ENCODE results near the gene FKBP14. TPM values are rescaled to one million over a fixed set of nuclear protein-coding genes. Genes with fewer than 3 reads are reported as not detected.

The FKBP14 gene
- total RNA-seq, 2 donors from 2014 or later, result 6.1 to 8.5 TPM

DNA sequence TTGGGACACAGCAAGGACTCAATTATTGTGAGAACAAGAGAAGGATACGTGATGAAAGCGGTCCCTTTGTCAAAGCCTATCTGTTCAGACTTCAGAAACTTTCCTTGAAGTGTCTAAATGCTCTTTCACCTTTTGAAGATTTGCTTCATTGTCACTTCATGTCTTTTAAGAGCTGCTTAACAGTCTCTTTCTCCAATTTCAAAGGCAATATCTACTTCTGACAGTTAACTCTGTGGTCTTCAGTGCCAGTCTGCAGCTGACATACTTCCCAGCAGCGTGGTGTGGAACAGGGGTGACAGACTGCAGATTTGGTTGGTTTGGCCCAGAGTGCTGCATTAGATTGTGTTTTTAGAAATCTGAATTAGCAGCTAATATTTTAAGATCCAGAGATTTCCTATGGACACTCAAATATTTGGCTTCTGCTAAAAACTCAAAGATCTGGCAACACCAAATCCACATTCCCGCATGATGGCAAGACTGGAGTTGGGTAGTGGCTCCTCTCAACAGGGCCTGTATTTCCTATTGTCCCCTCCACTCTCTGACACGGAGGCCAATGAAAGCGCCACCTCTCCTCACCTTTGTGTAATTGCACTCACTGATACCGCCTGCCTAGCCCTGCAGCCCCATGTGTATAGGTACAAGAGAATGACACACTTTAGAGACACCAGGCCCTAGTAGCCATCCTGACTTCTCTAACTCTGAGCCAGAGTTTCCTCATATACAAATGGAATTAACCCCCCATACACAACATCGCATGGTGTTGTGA, 48.4 kb downstream of the FKBP14 start:
- peaks cover 0 to 11% of the 10 kb centered on the region in 2 donors for H3K4me1 ChIP-seq
- no peak overlapping the region for H3K27ac ChIP-seq
- no peaks in the 10 kb centered on the region for H3K36me3 ChIP-seq
- no peak for TF ChIP-seq CTCF (IDR thresholded peaks at IDR 0.05)
- H3K4me3 ChIP-seq, result no peak overlapping the region
- no peaks in the 10 kb centered on the region for H3K27me3 ChIP-seq
- no peaks in the 10 kb centered on the region for H3K9me3 ChIP-seq
- no peak for DNase-seq (ENCODE audit: low spot score)

- no peak overlapping the region for H3K4me3 ChIP-seq
- peaks cover 0 to 17% of the 10 kb centered on the region in 2 donors for H3K4me1 ChIP-seq
- no peaks in the 10 kb centered on the region for H3K27me3 ChIP-seq
- DNase-seq (ENCODE audit: low spot score), result no peak
- no peak overlapping the region for H3K27ac ChIP-seq
- TF ChIP-seq CTCF (IDR thresholded peaks at IDR 0.05), result no peak
- H3K9me3 ChIP-seq, result no peaks in the 10 kb centered on the region
- no peaks in the 10 kb centered on the region for H3K36me3 ChIP-seq
These were observed 49.7 kb downstream of the FKBP14 start for GRCh38 chr7:29976673-29977415.

- Histone ChIP-seq H3K27ac (peak overlapping the region in 1 of 2 donors; percentile 10), H3K36me3 (no peaks in the 10 kb centered on the region), H3K9me3 (no peaks in the 10 kb centered on the region), H3K4me1 (peaks cover 0 to 20% of the 10 kb centered on the region in 2 donors), H3K27me3 (no peaks in the 10 kb centered on the region), H3K4me3 (no peak overlapping the region)
- no peak for DNase-seq (ENCODE audit: low spot score)
- no peak for TF ChIP-seq CTCF (IDR thresholded peaks at IDR 0.05)
These were observed 50.2 kb downstream of the FKBP14 start for GRCh38 chr7:29976266-29976665.

GRCh38 chr7:29975561-29975960, 50.9 kb downstream of the FKBP14 start:
- no peak for DNase-seq (ENCODE audit: low spot score)
- H3K36me3 ChIP-seq, result no peaks in the 10 kb centered on the region
- H3K9me3 ChIP-seq, result no peaks in the 10 kb centered on the region
- no peak for TF ChIP-seq CTCF (IDR thresholded peaks at IDR 0.05)
- H3K4me1 ChIP-seq, result peaks cover 0 to 20% of the 10 kb centered on the region in 2 donors
- H3K4me3 ChIP-seq, result no peak overlapping the region
- H3K27ac ChIP-seq, result no peak overlapping the region
- no peaks in the 10 kb centered on the region for H3K27me3 ChIP-seq

DNA sequence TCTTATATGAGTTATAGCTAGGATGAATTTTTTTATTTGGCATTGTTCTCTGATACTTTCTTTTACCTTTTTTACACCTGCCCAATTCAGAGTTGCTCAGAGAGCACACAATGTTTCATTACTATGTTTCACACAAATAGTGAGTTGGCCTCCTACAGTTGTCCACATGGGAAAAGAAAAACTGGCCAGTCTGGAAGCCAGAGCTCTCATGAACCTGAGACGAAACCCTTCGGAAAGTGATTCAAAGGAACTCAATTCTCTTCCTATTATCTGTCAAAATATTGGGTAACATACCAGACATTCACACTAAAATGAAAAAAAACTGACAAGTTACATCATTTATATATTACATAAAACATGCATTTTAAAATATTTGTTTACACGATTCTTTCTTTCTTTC, 52.2 kb downstream of the FKBP14 start:
- no peak for TF ChIP-seq CTCF (IDR thresholded peaks at IDR 0.05)
- Histone ChIP-seq H3K9me3 (no peaks in the 10 kb centered on the region), H3K4me3 (no peak overlapping the region), H3K27me3 (no peaks in the 10 kb centered on the region), H3K36me3 (no peaks in the 10 kb centered on the region), H3K27ac (no peak overlapping the region), H3K4me1 (peaks cover 0 to 20% of the 10 kb centered on the region in 2 donors)
- no peak for DNase-seq (ENCODE audit: low spot score)
